ENCODE data around the gene ZDHHC17. TPM values are rescaled to one million over a fixed set of nuclear protein-coding genes. Genes with fewer than 3 reads are reported as not detected.

The ZDHHC17 gene
- total and polyA plus RNA-seq, 2 experiments from 2014 or later, result 14.0 to 30.4 TPM

DNA sequence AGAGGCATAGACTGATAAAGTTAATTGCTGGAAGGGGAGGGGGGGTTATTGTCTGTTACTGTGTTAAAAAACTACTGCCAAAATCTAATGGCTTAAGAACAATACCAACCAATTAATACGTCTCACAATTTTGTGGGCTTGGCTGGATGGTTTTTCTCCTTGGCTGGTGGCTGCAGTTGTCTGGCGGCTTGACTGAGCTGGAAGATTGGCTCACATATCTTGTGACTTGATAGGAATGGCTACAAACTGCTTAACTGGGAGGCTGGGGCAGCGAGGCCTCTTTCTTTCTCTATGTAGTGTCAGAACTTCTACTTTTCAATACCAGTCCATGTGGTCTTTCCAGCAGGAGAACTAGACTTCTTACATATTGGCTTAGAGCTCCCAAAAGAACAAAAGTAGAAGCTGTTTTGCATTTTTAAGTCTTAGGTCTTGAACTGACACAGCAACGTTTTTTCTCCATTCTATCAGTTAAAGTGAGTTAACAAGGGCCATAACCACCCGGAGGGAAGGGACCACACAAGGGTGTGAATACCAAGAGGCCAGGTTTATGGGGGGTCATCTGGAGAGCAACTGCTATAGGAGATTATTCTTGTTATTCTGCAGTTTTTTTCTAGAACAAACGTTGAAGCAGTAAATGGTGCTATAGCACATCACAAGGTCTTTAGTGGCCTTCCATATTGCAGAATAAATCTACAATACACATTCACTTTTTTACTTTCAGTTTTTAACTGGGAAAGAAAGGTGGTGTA, 46.9 kb downstream of the ZDHHC17 start:
- in situ Hi-C loops (cut with MboI), result no loop called here
- Histone ChIP-seq H3K9me2 (ENCODE audit: insufficient read depth) (no peaks in the 10 kb centered on the region), H3K9ac (no peak overlapping the region), H4K20me1 (ENCODE audit: insufficient read depth) (no peaks in the 10 kb centered on the region), H3K4me3 (no peak overlapping the region), H3K27ac (no peak overlapping the region), H3K4me1 (ENCODE audit: insufficient read depth) (no peaks in the 10 kb centered on the region), H3K79me2 (ENCODE audit: insufficient read depth) (no peaks in the 10 kb centered on the region; the same call in 1 of the 2 replicates), H3K9me3 (ENCODE audit: low read depth) (no peaks in the 10 kb centered on the region), H2AFZ (no peak overlapping the region), H3K4me2 (ENCODE audit: unreplicated experiment) (no peak overlapping the region), H3K36me3 (ENCODE audit: low read depth) (peaks cover 26% of the 10 kb centered on the region), H3K27me3 (replicated peaks; ENCODE audit: insufficient read depth) (no peaks in the 10 kb centered on the region), H3F3A (ENCODE audit: insufficient read depth) (no peaks in the 10 kb centered on the region)
- TF ChIP-seq EZH2phosphoT487 (IDR thresholded peaks at IDR 0.05; ENCODE audit: insufficient read depth, low read depth) (no peak), EZH2 (IDR thresholded peaks at IDR 0.05; ENCODE audit: insufficient read depth, poor library complexity, severe bottlenecking) (no peak)
- DNase-seq, result no peak
- 28% methylated on average over 6 of the region's 6 CpGs for WGBS, 2 experiments (ENCODE audit: low coverage in 1 of 2, low lambda C conversion rate in 2 of 2, missing lambda C conversion rate in 2 of 2)

DNA sequence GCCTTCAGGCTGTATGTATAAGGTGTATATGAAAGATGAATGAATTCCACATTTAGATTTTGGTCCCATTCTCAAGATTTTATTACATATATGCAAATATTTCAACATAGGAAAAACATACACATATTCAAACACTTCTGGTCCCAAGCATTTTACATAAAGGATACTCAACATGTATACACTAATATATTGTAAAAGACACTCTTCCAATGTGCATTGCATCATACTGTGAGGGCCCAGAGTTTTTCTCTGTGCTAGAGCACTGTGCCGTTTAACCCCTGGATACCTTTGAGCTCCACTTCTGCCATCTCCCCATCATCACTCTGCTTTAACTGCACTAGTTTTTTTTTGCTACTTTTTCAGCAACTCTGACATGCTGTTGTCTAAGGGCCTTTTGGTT, 48.1 kb downstream of the ZDHHC17 start:
- Histone ChIP-seq H2AFZ (no peak overlapping the region), H3K79me2 (ENCODE audit: insufficient read depth) (no peaks in the 10 kb centered on the region; the same call in 1 of the 2 replicates), H3K9me2 (ENCODE audit: insufficient read depth) (no peaks in the 10 kb centered on the region), H3K4me3 (no peak overlapping the region), H4K20me1 (ENCODE audit: insufficient read depth) (no peaks in the 10 kb centered on the region), H3K27ac (no peak overlapping the region), H3F3A (ENCODE audit: insufficient read depth) (no peaks in the 10 kb centered on the region), H3K9ac (no peak overlapping the region), H3K36me3 (ENCODE audit: low read depth) (peaks cover 29% of the 10 kb centered on the region), H3K4me1 (ENCODE audit: insufficient read depth) (no peaks in the 10 kb centered on the region), H3K27me3 (replicated peaks; ENCODE audit: insufficient read depth) (no peaks in the 10 kb centered on the region), H3K4me2 (ENCODE audit: unreplicated experiment) (no peak overlapping the region), H3K9me3 (ENCODE audit: low read depth) (no peaks in the 10 kb centered on the region)
- no peak for TF ChIP-seq EZH2phosphoT487 (IDR thresholded peaks at IDR 0.05; ENCODE audit: insufficient read depth, low read depth)
- TF ChIP-seq EZH2 (IDR thresholded peaks at IDR 0.05; ENCODE audit: insufficient read depth, poor library complexity, severe bottlenecking), result no peak
- no peak for DNase-seq
- 95 to 100% methylated on average over 1 of the region's 1 CpG for WGBS, 2 experiments (ENCODE audit: low coverage in 1 of 2, low lambda C conversion rate in 2 of 2, missing lambda C conversion rate in 2 of 2)
- in situ Hi-C loops (cut with MboI), result no loop called here

DNA sequence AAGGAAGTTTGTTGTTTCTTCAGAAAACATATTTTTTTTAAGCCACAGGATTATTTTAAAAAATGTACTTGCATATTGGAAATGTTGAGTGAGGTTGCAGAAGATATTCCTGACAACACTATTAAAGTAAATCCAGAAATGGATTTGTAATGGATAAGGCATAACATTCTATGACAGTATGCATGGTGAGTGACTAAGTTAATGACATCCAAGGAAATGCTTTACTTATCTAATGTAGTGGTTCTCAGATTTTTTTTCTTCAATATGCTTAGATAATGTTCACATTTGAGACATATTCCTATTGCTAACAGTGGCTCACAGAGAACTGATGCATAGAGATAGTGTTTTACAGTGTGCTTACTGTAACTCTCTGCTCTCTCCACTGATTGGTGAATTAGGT, 49.4 kb downstream of the ZDHHC17 start:
- no peaks in the 10 kb centered on the region for H3K4me1 ChIP-seq (ENCODE audit: insufficient read depth)
- in situ Hi-C loops (cut with MboI), result no loop called here
- H3K9ac ChIP-seq, result no peak overlapping the region
- H3F3A ChIP-seq (ENCODE audit: insufficient read depth), result no peaks in the 10 kb centered on the region
- H3K4me2 ChIP-seq (ENCODE audit: unreplicated experiment), result no peak overlapping the region
- H3K4me3 ChIP-seq, result no peak overlapping the region
- TF ChIP-seq EZH2phosphoT487 (IDR thresholded peaks at IDR 0.05; ENCODE audit: insufficient read depth, low read depth) (no peak), EZH2 (IDR thresholded peaks at IDR 0.05; ENCODE audit: insufficient read depth, poor library complexity, severe bottlenecking) (no peak)
- H3K9me2 ChIP-seq (ENCODE audit: insufficient read depth), result no peaks in the 10 kb centered on the region
- peak; percentile 7 for DNase-seq
- H3K9me3 ChIP-seq (ENCODE audit: low read depth), result no peaks in the 10 kb centered on the region
- no peak overlapping the region for H3K27ac ChIP-seq
- H4K20me1 ChIP-seq (ENCODE audit: insufficient read depth), result no peaks in the 10 kb centered on the region
- H3K36me3 ChIP-seq (ENCODE audit: low read depth), result peaks cover 22% of the 10 kb centered on the region
- no peak overlapping the region for H2AFZ ChIP-seq
- H3K27me3 ChIP-seq (replicated peaks; ENCODE audit: insufficient read depth), result no peaks in the 10 kb centered on the region
- no peaks in the 10 kb centered on the region for H3K79me2 ChIP-seq (ENCODE audit: insufficient read depth)

DNA sequence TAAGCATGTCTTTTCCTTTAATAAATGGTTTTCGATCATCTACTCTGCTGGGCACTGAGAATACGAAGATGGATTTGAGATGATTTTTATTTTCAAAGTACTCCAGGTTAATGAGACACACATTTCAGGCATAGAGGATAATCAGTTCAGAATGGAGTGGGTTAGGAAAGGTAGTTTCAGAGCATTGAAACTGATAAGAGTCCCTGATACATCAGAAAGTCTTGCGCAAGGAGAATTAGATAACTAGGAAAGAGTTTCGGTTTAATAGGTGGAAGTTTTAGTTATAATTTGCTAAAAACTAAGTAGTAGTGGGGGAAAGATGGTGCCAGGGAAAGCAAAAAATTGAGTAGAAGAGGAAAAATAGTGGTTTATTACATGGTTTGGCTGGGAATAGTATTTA, 50.1 kb downstream of the ZDHHC17 start:
- no peaks in the 10 kb centered on the region for H3K9me3 ChIP-seq (ENCODE audit: low read depth)
- H3K9ac ChIP-seq, result no peak overlapping the region
- TF ChIP-seq EZH2 (IDR thresholded peaks at IDR 0.05; ENCODE audit: insufficient read depth, poor library complexity, severe bottlenecking), result no peak
- TF ChIP-seq EZH2phosphoT487 (IDR thresholded peaks at IDR 0.05; ENCODE audit: insufficient read depth, low read depth), result no peak
- H4K20me1 ChIP-seq (ENCODE audit: insufficient read depth), result no peaks in the 10 kb centered on the region
- no peaks in the 10 kb centered on the region for H3K79me2 ChIP-seq (ENCODE audit: insufficient read depth)
- no peak overlapping the region for H2AFZ ChIP-seq
- no peak overlapping the region for H3K4me3 ChIP-seq
- H3K27ac ChIP-seq, result no peak overlapping the region
- WGBS, 2 experiments (ENCODE audit: low coverage in 1 of 2, low lambda C conversion rate in 2 of 2, missing lambda C conversion rate in 2 of 2), result 86 to 89% methylated on average over 4 of the region's 4 CpGs
- H3K36me3 ChIP-seq (ENCODE audit: low read depth), result peaks cover 18% of the 10 kb centered on the region
- H3K9me2 ChIP-seq (ENCODE audit: insufficient read depth), result no peaks in the 10 kb centered on the region
- no peaks in the 10 kb centered on the region for H3K4me1 ChIP-seq (ENCODE audit: insufficient read depth)
- no peaks in the 10 kb centered on the region for H3F3A ChIP-seq (ENCODE audit: insufficient read depth)
- in situ Hi-C loops (cut with MboI), result no loop called here
- DNase-seq, result no peak
- H3K27me3 ChIP-seq (replicated peaks; ENCODE audit: insufficient read depth), result no peaks in the 10 kb centered on the region
- H3K4me2 ChIP-seq (ENCODE audit: unreplicated experiment), result no peak overlapping the region
